Stimulated activated CD8-positive, alpha-beta memory T cell treated with anti-CD3 and anti-CD28 coated beads, Interleukin-15, amount 100 ng/mL, for 4 hours (primary cell): ENCODE data around the gene RCSD1.

ENCODE experiments used
- DNase-seq, 2 donors: peaks; one replicate each; pipeline ENCODE4 v3.0.0-alpha.2; 2020; ENCODE audit warnings: low read depth in 2 of 2

Gene RCSD1

GRCh38 chr1:167617153-167618147 lies 12.6 kb upstream of the RCSD1 start:
- DNase-seq, result no peak

DNA sequence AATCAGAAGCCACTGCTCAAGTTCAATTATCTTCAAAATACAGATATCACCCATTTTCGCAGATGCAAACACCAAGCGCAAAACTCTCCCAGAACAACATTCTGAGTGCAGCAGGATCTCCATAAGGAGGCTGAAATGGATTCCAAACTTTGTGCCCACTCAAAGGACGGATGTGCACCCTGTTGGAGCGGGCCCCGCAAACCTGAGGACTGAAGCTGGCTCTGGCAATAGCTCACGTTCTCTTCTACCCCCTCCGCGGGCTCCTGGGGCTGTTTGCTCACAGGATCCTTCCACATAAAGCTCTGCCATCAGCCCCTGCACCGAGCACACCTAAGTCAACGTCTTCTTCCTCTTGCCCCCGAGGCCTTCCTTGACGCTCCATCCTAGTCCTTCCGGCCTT lies 11.7 kb upstream of the RCSD1 start:
- no peak for DNase-seq

- DNase-seq, result no peak
Observed at GRCh38 chr1:167618789-167619188, 11.2 kb upstream of the RCSD1 start.

GRCh38 chr1:167620002-167620401 lies 10.0 kb upstream of the RCSD1 start:
- DNase-seq, result no peak

- no peak for DNase-seq
Observed at GRCh38 chr1:167621780-167622313, 8.2 kb upstream of the RCSD1 start.

- no peak for DNase-seq
Observed at GRCh38 chr1:167623951-167624350, 6.1 kb upstream of the RCSD1 start.

DNA sequence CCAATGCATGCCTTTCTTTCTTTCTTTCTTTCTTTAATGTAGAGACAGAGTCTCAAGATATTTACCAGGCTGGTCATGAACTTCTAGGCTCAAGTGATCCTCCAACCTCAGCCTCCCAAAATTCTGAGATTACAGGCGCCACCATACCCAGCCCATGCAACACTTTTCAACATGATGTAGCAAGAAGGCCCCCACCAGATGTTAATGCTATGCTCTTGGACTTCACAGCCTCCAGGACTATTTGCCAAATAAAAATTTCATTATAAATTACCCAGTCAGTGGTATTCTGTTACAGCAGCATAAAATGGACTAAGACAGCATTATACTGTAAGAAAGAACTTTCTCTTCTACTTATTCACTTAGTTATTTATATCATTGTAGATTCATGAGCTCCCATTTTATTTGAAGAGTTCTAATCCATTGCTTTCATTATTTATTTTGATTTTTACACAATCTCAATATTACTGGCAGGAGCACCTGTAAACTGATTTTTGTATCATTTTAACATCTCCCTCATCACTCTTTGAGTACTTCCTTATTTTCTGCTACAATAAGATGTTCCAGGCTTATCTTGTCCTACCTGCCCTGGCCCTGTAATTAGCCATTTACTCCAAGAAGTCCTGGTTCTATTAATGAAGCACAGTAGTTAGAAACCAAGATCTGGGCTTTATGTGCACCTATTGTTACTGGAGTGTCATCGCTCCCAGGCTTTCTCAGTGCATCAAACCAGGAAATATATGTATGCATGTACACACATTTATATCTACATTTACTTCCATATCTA lies 4.8 kb upstream of the RCSD1 start:
- DNase-seq, result no peak

GRCh38 chr1:167627615-167627864 lies 2.5 kb upstream of the RCSD1 start:
- no peak for DNase-seq

- DNase-seq, result peak in 1 of 2 donors; percentile 44
Observed at GRCh38 chr1:167627865-167628641, 2.0 kb upstream of the RCSD1 start.

- no peak for DNase-seq
Observed at GRCh38 chr1:167628741-167629515, 1.1 kb upstream of the RCSD1 start.

GRCh38 chr1:167630568-167631385 lies 745 bp downstream of the RCSD1 start:
- no peak for DNase-seq

- no peak for DNase-seq
Observed at GRCh38 chr1:167631386-167631935, 1.4 kb downstream of the RCSD1 start.

DNA sequence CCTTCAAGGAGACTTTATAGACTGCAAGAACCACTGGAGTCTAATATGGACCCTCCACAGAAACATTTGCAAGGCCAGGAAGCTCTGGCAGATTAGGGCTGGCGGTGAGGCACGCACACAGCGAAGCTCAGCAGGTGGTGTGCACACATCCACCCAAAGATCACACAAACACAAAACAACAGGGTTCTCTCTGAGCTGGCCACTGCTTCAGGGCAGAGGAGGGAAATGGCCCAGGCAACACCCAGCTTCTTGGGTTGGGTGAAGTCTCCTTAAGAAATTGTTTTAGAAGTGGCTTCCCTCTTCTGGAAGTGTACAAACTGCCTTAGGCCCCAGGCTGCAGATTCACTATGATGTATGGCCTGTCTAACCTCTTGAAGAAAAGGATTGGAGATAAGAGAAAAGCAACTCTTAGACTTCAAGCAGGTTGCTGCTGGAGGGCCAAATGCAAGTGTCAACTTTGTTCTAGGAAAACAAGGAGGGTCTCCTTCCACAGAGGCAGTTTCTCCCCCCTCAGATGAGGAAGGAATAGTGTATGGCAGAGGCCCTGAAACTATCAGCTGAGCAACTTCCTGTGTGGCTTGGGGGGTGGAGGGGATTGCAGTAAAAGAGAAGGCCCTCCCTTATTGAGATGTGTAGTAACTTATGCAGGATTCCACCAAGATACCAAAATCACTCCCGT lies 2.0 kb downstream of the RCSD1 start:
- no peak for DNase-seq

DNA sequence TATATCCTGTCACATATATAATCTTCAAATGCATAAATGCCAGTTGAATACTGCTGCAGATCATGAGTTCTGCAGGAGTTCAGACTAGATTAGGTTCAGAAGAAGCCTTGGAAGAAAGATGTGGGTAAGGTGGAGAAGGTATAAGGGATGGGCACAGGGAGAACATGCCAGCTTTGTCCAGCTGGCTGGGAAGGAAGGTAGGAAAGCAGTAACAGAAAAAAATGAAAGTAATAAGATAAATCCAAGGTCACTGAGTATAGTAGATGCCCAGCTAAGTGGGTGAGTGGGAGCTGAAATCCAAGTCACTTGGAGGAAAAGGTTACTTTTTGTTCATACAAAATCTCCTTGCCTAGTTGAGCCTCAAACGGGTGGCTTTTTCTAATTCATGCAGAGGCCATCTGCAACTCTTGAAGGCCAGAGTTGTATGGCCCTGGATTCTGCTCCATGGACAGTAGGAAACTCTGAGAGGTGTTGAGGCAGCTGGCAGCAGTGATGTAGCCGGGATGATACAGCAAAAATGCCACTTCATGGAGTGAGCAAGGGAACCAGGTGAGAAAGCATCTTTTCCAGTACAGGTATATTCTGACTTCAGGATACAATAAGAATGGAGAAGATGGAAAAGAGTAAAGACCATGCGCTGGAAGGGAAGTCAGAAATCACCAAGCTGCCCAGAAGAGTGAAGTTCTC lies 3.4 kb downstream of the RCSD1 start:
- DNase-seq, result no peak

- DNase-seq, result no peak
Observed at GRCh38 chr1:167634435-167634834, 4.4 kb downstream of the RCSD1 start.

DNA sequence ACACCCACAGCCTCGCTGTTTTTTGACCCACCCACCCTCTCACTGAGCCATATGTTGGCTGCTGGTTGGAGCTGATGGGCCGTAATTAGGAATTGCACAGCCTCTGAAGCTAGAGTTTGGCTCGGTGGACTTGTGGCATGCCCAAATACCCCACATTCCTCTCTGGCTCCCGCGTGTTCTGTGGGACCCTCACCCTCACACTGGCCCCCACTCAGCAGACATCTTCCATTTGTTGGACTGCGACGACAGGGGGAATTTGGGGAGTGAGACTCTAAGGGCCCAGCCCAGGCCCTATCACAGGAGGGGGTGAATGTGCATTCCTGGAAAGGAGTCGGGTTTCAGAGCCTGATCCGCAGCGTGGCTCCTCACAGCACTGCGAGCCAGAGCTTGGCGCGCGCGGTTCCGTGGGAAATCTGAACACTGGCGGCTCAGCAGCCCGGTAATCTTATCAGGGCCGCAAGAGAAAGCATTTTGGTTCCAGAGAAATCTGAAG lies 5.2 kb downstream of the RCSD1 start:
- DNase-seq, result no peak

DNA sequence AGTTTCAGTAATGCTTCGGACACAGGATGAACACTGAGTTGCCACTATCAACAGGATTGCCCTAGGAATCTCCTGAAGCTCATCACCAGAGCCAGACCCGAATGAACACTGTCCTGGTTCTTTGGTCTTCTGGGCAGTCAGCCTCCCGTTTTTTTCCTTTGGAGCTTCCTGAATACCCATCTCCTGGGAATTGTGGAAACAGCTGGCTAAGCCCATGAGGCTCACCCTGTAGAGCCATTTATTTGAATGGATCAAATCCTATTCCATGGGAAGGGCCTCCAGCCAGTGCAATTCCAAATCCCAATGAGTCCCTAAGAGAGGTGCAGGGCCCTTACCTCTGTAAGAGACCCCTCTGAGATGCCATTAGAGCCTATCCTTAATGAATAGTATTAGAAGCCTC lies 5.9 kb downstream of the RCSD1 start:
- no peak for DNase-seq

- no peak for DNase-seq
Observed at GRCh38 chr1:167638064-167638463, 8.0 kb downstream of the RCSD1 start.

- no peak for DNase-seq
Observed at GRCh38 chr1:167640051-167640450, 10.0 kb downstream of the RCSD1 start.
